Prostate gland (tissue), 2 donors: ENCODE data around the gene CCDC71L.

Source experiments
- CTCF ChIP-seq, 4 experiments: fragments of 200-600 bp in 2 of 4; fragments of 450-650 bp in 2 of 4; sonication (generic) in 2 of 4; IDR thresholded peaks; 1 replicate in 3 of 4; 2 replicates in 1 of 4; pipeline ENCODE4 v1.5.1; 2016 to 2019; ENCODE audit warnings: antibody characterized with exemption in 4 of 4, mild to moderate bottlenecking in 2 of 4, moderate library complexity in 2 of 4
- POLR2AphosphoS5 ChIP-seq: sonication (generic); formaldehyde crosslinking; IDR thresholded peaks from one replicate; pipeline ENCODE4 v1.6.1; 2017; ENCODE audit warnings: antibody characterized with exemption

GRCh38 chr7:106609416-106609815, 51.5 kb downstream of the CCDC71L start:
- TF ChIP-seq CTCF (IDR thresholded peaks at IDR 0.05) (no peak), POLR2AphosphoS5 (no peak)
